Thyroid gland (tissue), 4 donors: Measurements from ENCODE around the gene RNF20.

Source experiments
- POLR2A ChIP-seq, 2 donors: fragments of 450-650 bp; IDR thresholded peaks; one replicate each; pipeline ENCODE4 v1.6.1; 2017; ENCODE audit warnings: antibody characterized with exemption in 2 of 2, mild to moderate bottlenecking in 2 of 2, moderate library complexity in 1 of 2
- TF ChIP-seq, protein P1 (sequence below), 6 experiments: fragments of 200-600 bp in 3 of 6; fragments of 450-650 bp in 3 of 6; sonication (generic) in 3 of 6; IDR thresholded peaks; one replicate each; pipeline ENCODE4 v1.5.1; 2016 to 2019; ENCODE audit warnings: antibody characterized with exemption in 6 of 6, mild to moderate bottlenecking in 2 of 6, inconsistent platforms in 1 of 6, moderate library complexity in 1 of 6

DNA sequence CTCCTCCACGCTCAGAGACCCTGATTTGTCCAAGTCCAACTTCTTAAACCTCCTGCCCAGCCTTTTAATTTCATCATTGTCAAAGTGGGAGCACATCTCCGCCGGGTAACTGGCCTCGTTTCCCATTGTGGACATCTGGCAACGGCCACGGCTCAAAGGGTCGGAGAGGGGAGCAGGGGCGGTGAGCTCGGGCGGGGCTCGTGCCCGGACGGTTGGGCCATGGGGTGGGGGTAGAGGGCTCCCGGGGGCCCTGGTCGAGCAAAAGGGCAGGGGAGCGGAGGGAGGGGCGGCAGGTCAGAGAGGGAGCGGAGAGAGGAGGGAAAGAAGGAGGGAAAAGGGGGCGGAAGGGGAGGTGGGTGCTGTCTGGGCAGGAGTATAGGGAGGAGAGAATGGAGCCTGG lies 61.1 kb downstream of the RNF20 start, which contains the start of gene PPP3R2:
- TF ChIP-seq, protein P1, sequence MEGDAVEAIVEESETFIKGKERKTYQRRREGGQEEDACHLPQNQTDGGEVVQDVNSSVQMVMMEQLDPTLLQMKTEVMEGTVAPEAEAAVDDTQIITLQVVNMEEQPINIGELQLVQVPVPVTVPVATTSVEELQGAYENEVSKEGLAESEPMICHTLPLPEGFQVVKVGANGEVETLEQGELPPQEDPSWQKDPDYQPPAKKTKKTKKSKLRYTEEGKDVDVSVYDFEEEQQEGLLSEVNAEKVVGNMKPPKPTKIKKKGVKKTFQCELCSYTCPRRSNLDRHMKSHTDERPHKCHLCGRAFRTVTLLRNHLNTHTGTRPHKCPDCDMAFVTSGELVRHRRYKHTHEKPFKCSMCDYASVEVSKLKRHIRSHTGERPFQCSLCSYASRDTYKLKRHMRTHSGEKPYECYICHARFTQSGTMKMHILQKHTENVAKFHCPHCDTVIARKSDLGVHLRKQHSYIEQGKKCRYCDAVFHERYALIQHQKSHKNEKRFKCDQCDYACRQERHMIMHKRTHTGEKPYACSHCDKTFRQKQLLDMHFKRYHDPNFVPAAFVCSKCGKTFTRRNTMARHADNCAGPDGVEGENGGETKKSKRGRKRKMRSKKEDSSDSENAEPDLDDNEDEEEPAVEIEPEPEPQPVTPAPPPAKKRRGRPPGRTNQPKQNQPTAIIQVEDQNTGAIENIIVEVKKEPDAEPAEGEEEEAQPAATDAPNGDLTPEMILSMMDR (IDR thresholded peaks at IDR 0.05), result no peak
- no peak for TF ChIP-seq POLR2A (IDR thresholded peaks at IDR 0.05)
